Activated CD4-positive, alpha-beta T cell treated with anti-CD3 and anti-CD28 coated beads, Interleukin-2, amount 50 U/mL, for 24 hours (primary cell): ENCODE data around the gene UBXN1.
A peak's percentile ranks its signal among the peaks of the same experiment; 100 is the strongest.

Experiments
- DNase-seq, 2 donors: peaks; one replicate each; pipeline ENCODE4 v3.0.0-alpha.2; 2020; ENCODE audit warnings: low read depth in 1 of 2, low spot score in 1 of 2

UBXN1 gene

GRCh38 chr11:62678770-62679696, at the start of gene UBXN1:
Gene UBXN1, minus strand, starts transcription at chr11:62679073. Its CDS starts 150 bp downstream, at chr11:62678923.
- DNase-seq = peak; percentile 64 to 86

DNA sequence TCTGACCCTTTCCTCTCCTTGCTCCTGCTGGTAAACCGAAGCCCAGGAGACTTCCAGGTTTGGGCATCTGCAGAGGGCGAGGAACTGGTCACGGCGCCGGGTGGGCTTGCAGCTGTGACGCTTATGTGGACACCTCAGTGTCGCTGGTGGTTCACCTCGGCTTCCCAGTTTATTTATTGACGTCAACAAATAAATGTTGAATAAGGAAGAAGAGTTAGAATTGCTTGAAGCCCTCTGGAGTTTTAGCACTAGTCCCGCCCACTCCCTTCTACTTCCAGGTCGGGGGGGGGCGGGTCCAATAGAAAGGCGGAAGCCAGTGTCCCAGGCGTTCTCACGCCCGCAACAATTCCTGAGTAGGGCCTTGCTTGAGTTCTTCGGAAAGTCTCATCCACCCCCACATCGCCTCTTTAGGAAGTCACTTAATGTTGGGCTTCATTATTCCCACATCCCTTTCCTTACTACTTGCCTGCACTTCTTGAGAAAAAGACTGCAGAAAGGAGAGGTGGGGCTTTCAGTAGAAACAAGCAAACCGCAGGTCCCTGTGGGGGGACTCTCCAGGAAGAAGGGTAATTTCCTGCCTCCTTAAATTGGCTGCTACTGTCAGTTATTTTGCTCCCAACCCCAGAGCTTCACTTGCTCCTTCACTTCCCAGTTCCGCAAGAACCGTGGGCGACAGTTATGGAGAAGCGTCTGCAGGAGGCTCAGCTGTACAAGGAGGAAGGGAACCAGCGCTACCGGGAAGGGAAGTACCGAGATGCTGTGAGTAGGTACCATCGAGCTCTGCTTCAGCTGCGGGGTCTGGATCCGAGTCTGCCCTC, 49.5 kb upstream of the UBXN1 start, which contains the start of gene TTC9C:
TTC9C (plus strand) TSS at position 316 of the 818 bp plus-strand sequence; CDS start at position 679, 363 bp downstream.
- DNase-seq = peak; percentile 54 to 80

DNA sequence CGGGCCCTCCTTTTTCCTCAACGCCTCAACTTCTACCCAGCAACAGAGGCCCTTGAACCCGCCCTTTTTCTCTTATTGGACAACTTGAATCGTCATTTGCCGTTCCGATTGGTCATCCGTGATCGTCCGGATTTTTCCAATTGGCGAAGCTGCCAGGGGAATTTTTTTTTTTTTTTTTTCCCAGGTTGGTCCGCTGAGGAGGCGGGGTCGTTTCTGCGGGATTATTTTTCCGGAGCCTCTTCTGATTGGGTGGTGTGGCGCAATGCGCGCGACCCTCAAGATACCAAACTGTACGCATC, 48.9 kb upstream of the UBXN1 start:
- DNase-seq = peak; percentile 51 to 87

GRCh38 chr11:62727165-62727871, 48.4 kb upstream of the UBXN1 start, which contains the start of gene HNRNPUL2:
Gene HNRNPUL2, minus strand, starts transcription at chr11:62727457. Its CDS starts 301 bp downstream, at chr11:62727156.
- peak; percentile 88 to 99 for DNase-seq

GRCh38 chr11:62726915-62727164, 48.0 kb upstream of the UBXN1 start:
- no peak for DNase-seq

DNA sequence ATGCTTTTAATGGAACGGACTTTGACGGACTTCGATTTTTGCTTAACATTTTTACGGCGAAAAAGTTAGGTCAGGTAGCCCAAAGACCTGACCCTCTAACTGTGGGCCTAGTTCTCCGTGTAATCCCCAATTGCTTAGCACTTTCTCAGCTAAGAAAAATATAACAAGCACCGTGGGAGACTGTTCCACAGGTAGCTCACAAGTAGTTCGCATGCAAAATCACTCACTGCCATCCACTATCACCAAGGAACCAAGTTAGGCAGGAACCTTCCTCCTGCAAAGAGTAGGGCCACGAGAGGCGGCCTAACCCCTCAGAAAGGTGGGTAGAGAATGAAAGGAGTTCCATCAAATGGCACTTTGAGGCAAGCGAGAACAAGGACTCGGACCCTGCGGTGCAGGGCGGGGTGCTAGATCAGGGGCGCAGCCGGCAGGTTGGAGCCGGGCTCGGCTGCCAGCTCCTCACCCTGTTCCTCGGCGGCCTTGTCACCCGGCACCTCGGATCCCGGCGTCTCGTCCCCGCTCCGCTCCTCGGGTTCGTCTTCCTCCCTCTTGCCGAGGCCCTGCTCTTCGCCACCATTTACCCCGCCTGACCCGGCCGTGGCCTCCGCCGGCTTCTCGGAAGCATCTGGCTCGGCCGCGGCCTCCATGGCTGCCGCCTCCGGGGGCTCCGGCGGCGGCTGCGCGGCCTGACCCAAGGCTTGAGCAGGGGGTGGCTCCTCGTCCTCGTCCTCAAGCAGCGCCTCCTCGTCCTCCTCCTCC, 47.5 kb upstream of the UBXN1 start:
- no peak for DNase-seq

- DNase-seq = no peak
Measured at GRCh38 chr11:62725646-62726045, 46.8 kb upstream of the UBXN1 start.

- no peak for DNase-seq
Measured at GRCh38 chr11:62724171-62724570, 45.3 kb upstream of the UBXN1 start.

DNA sequence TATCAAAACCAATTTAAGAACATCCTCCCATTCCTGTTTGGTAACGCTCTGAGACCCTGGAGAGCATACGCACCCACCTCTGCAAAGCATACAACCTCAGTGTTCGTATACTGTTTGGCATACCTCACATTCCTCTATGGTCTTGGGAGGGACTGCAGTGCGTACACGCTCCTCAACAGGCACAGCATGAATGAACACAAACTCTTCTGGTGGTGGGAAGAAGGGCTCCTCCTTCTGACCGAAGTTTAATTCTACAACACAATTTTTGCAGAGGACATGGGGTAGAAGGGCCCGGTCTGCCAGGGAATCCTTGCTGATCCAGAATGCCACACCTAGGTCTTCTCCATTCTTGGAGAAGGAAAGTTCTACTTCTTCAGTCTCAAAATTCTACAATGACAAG, 43.1 kb upstream of the UBXN1 start:
- no peak for DNase-seq

- DNase-seq = no peak
Measured at GRCh38 chr11:62719302-62719978, 40.6 kb upstream of the UBXN1 start.

GRCh38 chr11:62716816-62717215, 37.9 kb upstream of the UBXN1 start:
- no peak for DNase-seq

DNA sequence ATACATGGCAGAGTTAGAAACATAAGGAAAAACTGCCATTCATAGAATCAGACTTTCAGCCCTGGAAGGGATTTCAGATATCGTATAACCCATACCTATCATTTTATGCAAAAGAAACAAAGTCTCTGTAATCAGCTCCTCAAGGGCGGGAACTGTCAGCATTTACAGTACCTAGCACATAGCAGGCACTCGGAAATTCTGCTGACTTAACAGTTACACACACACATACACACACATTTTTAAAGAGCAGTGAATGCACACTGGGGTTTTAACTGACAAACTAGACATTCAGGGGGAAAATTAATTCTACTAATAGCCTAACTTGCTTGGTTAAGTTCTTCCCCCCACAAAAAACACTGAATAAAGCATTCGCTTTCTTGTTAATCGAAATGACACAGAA, 37.3 kb upstream of the UBXN1 start:
- no peak for DNase-seq

- DNase-seq = no peak
Measured at GRCh38 chr11:62715150-62716130, 36.6 kb upstream of the UBXN1 start.

DNA sequence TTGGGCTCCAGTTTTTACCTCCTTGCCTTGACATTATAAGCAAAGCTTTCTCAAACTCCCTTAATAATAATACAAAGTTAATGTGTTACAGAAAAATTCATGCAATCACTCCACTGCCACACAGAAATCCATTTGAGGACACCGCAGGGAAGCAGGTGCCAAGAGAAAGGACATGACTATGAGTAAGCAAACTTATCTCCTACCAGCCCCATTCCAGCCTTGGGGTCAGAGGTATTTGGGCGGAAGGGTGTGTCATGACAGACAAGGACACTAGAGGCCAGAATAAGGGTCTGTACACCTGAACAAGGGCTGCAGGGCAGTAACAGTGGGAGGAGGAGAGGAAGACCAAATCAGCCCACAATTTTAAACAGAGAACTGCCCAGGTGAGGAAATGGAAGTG, 34.5 kb upstream of the UBXN1 start:
- DNase-seq = no peak

DNA sequence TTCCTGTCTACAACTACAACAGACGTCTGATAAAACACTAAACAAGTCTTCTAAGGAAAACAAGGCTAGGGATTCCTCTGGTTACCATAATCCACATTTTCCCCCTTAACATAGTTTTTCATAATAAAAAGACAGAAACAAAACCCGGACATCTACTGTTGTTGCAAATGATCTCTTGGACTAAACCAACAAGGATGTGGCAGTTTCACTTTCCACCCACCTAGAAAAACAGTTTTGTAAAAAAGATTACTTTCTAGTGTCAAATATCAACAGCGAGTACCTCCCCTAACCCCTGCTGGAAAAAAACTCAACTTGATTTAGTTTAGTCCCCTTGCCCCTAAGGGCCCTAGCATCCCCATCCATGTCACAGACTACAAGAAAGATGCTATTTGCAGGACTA, 34.0 kb upstream of the UBXN1 start:
- DNase-seq = no peak

DNA sequence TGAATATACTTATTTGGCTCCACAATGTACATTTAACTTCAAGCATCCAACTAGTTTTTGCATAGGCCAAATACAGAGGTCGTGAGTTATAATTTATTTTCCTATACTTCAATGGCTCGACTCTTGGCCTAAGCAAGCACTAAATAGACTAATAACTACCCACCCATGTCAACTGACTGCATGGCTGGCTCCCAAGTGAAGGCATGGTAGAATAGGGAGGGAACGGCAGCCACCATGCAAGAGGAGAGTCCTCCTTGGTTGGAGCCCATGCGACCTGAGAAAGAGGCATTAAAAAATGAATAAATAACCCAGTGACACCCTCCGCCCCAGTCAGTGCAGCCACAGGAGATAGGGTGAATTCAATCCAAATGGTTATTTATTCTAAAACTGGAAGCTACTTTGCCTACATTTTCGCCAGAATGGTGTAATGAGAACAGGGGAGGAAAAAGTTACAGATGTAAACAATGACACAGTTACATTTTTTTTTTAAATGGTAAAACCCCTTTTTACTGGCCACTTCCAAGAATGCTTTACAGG, 33.5 kb upstream of the UBXN1 start:
- no peak for DNase-seq

DNA sequence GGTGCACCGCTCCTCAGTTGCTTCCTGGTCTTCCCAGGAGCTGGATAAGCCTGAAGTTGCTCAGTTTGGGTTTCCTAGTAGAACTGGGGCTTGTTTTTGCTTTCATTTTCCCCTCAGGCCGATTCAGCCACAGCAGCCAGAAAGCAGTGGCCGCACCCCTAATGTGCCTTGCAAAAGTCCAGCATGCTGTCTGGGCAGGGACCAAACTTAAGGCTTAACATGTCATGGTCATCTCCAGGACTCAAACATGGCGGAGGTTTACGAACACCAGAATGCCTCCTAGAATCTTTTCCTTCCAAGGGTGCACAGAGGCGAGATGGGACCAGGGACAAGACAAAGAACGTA, 31.1 kb upstream of the UBXN1 start:
- peak in 1 of 2 donors; percentile 16 for DNase-seq

DNA sequence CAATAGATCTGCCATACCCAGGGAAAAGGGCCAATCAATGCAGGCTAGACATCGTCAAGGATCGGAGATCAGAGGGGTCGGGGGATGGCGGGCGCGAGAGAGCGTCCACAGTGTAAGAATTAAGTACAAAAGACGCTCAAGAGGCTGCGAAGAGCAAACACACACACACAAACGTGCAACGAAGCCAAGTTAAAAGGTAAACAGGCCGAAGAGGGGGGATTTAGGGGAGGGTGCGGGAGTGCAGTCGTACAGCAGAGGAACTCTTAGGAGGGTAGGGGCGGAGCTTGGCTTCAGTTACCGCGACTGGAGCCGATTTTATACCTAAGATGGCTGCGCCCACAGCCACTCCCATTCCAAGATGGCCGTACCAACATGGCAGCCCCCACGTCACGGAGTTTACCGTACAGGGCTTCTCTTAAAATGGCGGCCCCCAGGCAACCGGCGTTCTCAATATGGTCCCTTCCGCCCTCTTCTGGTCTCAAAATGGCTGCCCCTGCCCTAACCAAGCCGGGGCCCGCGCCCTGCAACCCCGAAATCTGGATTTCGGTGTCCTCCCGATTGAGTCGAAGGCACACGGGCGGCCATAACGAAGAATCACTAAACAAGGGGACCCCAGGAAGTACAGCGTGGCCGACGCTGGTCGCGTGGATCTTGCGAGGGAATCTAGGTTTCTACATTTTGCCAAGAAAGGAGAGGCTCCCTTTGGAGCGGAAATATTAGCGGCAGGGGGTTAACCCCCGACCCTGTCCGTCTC, 30.6 kb upstream of the UBXN1 start:
- peak; percentile 86 to 97 for DNase-seq
